Muscle of back (tissue), 13 donors: ENCODE results near the gene PHLDB2. TPM values are rescaled to one million over a fixed set of nuclear protein-coding genes. Genes with fewer than 3 reads are reported as not detected.
"Not testable (repeated sequence)": the region's sequence is repeated elsewhere in the genome, so short reads cannot be mapped to it uniquely, and the experiment has no call there.

Experiments
- DNase-seq, 3 donors: peaks; one replicate each; pipeline versions ENCODE4 v3.0.0 to v3.0.0-alpha.2; 2013
- long read RNA-seq, 9 donors: transcript quantifications; one replicate each; lab custom pipeline, GENCODE V29; 2026
- polyA plus RNA-seq, 10 donors: library from polyadenylated mRNA; unstranded; fragments of 120-200 nt; gene quantifications; one replicate each; pipeline ENCODE4 v1.2.1, GENCODE V29; 2013; ENCODE audit not compliant: insufficient read length in 10 of 10

Gene PHLDB2
- polyA plus RNA-seq: 10 to 100 TPM; 41.9 to 87.5 (median 61.0) TPM
- long read RNA-seq, donor 1, full-length matches to known transcripts: 1 of 11 reads
- long read RNA-seq, donor 1, partial matches to known transcripts: 10 of 11 reads
- long read RNA-seq, donor 1, other reads (novel, unspliced or antisense): 0 of 11 reads
- long read RNA-seq, donor 2, full-length matches to known transcripts: 5 of 5 reads
- long read RNA-seq, donor 2, partial matches to known transcripts: 0 of 5 reads
- long read RNA-seq, donor 2, other reads (novel, unspliced or antisense): 0 of 5 reads
- long read RNA-seq, donor 3: 0 reads
- long read RNA-seq, donor 4, full-length matches to known transcripts: 3 of 3 reads
- long read RNA-seq, donor 4, partial matches to known transcripts: 0 of 3 reads
- long read RNA-seq, donor 4, other reads (novel, unspliced or antisense): 0 of 3 reads
- long read RNA-seq, donor 5, full-length matches to known transcripts: 4 of 4 reads
- long read RNA-seq, donor 5, partial matches to known transcripts: 0 of 4 reads
- long read RNA-seq, donor 5, other reads (novel, unspliced or antisense): 0 of 4 reads
- long read RNA-seq, donor 6: 0 reads
- long read RNA-seq, donor 7, full-length matches to known transcripts: 6 of 6 reads
- long read RNA-seq, donor 7, partial matches to known transcripts: 0 of 6 reads
- long read RNA-seq, donor 7, other reads (novel, unspliced or antisense): 0 of 6 reads
- long read RNA-seq, donor 8, partial matches to known transcripts: 0 of 1 reads
- long read RNA-seq, donor 8, other reads (novel, unspliced or antisense): 0 of 1 reads
- long read RNA-seq, donor 9, full-length matches to known transcripts: 1 of 1 reads
- long read RNA-seq, donor 9, partial matches to known transcripts: 0 of 1 reads
- long read RNA-seq, donor 9, other reads (novel, unspliced or antisense): 0 of 1 reads

DNA sequence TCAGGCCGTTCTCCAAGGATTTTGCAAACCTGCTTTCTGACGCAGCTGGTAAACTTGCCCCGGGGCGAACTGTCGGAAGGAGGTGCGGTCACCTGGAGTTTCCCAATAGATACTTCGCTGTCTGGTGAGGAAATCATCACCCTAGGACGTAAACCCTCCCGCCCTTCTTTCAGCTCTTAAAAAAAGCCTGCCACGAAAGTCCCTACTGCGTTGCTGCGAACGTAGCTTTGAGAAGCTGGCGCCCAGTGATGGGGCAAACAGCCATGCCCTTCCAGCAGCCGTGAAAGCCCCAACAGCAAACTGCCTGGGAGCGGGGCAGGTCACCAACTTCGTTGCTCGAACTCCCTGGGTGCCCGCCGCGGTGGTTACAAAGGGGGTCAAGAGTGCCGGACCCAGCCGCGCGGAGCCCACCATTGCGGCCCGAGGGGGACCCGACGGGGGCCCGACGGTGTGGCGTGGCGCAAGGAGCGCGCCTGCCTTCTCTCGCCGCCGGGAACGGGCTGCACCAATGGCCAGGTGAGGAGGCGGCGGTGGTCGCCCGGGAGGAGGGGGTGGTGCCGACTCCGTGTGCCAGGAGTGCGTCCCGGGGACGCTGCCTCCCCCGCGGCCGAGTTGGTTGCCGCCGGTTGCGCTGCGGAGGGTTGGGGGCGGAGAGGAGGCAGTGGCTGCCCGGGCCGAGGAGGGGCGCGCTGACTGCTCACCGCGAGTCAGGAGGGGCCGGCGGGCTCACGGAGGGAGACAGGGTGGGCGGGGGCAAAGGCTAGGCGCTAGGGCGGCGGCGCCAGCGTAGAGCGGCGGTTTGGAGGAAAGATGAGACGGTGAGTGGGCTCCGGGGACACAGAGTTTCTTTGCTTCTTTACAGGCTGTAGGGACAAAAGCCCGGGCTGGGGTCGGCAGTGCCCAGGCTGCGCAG, at the start of gene PHLDB2:
Gene PHLDB2 (plus strand): TSS at position 205 of the 913 bp plus-strand sequence. CDS start 24,813 bp downstream, outside the sequence.
- peak; percentile 82 to 94 (median 86) for DNase-seq

DNA sequence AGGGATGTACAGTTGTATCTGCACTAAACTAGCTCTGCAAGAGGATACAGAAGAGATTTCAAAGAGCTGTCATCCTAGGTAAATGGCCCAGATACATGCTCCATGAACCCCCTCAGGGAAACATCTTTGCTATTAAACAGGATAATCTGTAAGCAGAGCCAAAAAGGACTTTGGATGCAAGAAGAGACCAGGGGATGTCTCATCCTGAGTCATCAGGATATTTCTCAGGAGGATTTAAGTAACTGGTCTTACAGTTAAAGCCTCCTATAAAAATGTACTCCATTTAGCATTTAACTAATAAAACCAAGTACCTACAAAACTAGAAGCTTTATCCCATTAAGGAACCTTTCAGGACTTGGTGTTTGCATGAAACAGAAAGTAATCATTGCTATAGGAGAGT, 48.2 kb upstream of the PHLDB2 start:
- peak in 1 of 3 donors; percentile 70 for DNase-seq

DNA sequence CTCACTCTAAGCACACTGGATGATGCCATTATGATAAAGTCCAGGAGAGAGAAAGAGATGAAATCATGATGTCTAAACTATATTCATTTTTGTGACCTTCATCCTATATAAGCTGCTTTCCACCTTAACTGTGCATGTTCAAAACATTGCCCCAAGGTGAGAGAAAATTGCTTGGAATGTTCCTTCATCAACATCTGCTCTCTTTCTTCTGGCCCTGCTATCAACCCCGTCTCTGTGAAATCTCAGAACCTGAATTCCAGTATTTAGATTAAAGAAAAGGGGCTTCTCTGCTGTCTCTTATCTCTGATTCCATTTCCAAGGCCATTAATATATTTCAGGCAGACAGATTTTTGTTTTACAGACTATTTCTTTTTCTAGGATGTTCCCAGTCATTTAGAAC, 47.3 kb upstream of the PHLDB2 start:
- no peak for DNase-seq

DNA sequence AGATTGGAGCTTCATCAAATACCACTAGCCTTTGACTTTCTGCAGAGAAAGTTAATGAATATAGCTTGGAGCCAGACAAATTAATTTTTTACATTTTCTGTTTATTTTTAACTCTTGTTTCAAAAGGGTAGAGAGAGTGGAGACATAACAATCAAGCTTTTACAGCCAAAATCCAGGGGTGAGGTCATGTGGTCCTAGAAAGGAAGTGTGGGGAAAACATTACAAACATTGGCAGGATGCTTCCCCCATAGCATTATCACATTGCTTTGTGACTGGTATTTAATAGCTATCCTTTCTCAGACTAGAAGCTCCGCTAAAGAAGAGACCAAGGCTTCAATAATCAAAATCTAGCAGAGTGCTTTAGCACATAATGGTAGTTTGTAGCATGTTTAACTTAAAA, 46.4 kb upstream of the PHLDB2 start:
- no peak for DNase-seq

DNA sequence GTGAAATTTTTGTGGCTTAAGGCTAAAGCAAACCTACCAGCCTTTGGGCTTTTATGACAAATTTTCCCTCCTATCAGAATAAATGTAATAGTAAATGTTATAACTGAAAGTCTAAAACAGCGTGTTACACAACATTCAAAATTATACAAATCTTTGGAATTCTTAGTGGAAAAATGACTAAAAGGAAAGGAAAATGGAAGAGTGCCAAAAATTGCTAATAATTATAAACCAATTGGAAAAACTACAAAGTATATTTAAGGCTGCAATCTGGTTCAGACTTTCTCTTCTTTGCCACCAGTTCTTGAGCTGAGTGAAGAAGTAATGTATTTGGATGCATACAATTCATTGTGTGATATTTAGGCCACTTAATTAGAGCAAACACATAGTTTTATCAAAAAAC, 45.6 kb upstream of the PHLDB2 start:
- no peak for DNase-seq

DNA sequence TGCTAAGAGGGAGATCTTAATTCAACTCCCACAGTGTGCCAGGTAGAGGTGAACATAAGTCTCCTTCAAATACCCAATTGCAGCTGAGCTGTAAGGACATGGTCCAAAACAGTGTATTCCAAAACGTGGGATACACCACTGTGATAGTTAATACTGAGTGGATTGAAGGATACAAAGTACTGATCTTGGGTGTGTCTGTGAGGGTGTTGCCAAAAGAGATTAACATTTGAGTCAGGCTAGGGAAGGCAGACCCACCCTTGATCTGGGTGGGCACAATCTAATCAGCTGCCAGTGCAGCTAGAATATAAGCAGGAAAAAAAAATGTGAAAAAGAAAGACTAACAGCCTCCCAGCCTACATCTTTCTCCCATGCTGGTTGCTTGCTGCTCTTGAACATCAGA, 45.1 kb upstream of the PHLDB2 start:
- DNase-seq: no peak

DNA sequence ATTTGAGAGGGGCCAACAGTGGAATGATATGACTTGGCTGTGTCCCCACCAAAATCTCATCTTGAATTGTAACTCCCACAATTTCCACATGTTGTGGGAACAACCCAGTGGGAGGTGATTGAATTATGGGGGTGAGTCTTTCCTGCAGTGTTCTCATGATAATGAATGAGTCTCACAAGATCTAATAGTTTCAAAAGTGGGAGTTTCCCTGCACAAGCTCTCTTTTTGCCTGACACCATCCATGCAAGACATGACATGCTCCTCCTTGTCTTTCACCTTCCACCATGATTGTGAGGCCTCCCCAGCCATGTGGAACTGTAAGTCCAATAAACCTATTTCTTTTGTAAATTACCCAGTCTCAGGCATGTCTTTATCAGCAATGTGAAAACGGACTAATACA, 42.3 kb upstream of the PHLDB2 start:
- not testable (repeated sequence) for DNase-seq

DNA sequence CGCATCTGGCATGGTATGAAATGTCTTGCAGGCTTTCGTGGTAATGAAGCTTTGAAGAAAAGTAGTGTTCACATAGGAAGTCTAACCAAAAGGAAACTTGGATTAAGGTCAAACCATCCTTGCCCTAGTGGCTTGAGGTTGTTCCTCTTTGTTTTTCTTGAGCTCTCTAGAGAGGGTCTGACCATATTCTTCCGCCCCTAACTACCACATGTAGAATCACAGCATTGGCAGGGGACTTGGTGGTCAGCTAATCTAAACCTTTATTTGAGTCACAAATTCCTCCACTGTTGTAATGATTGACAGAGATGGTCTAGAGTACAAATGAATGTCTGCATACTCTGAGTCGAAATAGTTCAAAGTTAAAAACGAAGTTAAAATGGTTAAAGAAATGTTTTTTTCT, 39.1 kb upstream of the PHLDB2 start:
- no peak for DNase-seq

DNA sequence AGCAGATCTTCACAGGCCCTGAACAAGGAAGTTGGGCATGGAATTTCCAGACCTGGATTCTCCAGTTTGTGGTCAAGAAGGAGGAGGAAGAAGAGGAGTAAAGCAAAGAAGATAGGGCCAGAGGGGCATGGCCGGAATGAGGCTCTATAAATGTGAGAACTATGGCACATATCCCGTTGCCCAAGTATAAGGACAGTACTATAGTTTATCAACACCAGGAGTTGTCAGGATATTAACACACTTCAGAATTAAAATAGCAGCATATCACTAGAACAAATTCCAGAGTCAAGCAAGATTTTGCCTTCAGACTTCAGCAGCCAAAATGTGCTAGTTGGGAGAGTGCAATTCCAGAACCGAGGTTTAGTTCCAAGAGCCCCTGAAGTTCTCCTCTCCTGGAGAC, 38.4 kb upstream of the PHLDB2 start:
- DNase-seq: no peak

DNA sequence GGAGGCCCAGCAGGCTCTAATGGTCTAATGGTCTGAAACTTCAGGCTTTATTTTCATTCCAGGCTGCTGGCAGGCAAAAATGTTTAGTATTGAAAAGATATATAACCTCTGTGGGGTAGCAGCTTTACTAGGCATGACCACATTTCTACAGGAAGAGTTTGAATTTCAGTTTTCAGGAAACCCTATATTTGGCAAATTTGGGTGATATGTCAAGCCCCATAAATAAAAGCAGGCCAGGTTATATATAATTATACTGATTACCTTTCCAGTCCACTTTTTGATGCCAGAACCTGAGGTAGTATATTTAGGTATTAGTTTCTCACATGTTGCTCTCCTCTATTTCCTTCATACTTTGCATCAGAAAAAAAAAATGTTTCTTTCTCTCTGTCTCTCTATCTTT, 37.2 kb upstream of the PHLDB2 start:
- DNase-seq: no peak

DNA sequence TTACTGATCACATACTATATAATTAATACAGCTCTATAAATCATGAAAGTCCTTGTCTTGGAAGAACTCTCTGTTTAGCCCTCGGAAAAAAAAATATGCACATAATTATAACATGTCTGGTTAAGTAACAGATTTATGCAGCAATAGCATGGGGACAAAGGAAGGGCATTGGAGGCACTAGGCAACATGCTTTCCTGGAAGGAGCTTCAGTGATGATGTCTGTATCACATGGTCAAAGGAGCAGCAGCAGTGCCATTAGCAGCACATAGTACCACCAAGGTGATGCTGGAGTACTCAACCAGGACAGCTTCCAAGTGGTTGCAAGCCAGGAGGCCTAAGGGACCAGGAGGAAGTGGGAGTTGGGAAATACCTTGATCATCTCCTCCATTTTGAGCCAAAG, 36.3 kb upstream of the PHLDB2 start:
- no peak for DNase-seq

DNA sequence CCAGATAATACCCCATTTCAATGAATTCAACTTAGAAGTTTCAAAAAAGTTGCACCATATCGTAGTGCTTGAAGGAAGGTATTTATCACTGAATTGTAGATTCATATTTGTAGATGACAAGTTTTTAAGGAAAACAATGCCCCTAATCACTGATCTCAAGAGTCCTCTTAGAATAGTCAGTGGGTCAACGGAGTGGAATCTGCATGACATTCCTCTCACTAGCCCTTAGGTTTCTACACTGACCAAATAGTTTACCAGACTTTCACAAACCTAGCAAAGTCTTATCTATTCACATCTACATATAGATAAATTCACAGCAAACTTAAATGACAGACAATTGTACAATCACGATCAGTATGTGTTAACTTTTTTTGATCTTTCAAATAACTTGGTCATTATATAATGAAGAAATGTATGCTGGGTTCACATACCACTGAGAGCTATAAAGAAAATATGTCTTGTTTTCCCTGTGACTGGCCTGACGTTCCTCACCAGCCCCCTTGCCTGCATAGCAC, 35.7 kb upstream of the PHLDB2 start:
- no peak for DNase-seq

DNA sequence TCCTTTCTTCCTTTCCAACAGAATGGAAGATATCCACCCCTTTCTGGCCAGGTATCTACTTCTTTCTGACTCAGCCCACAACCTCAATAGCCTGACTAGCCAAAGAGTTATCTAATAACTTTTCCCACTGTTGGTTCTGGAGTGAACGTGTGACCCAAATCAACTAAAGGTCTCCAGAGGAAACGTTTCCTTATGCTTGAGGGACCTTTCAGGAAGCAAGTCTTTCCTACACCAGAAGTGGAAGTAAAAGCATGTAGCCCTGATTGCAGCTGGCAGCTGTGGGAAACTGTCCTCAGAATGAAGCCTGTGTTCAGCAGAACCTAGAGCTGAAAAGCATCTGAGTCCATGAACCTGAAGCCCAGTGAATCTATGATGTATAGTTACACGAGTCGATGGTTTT, 34.7 kb upstream of the PHLDB2 start:
- DNase-seq: peak in 1 of 3 donors; percentile 41

DNA sequence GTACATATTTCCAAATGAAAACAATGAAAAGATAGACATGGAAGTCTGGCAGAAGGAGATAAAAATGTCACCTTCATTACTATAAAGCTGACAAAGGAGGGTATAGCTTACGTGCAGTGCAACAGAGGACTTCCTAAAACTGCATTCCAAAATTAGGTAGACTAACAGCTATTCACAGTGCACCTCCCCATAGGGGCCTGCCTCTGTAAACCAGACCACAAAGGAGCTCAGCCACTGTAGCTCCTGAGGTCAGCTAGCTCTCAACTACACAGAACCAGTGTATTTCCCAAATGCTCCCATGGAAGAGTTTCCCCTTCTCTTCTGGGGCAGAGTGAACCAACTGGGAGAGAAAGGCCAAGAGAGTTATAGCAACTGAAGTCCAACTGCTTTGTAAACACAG, 31.2 kb upstream of the PHLDB2 start:
- no peak for DNase-seq

DNA sequence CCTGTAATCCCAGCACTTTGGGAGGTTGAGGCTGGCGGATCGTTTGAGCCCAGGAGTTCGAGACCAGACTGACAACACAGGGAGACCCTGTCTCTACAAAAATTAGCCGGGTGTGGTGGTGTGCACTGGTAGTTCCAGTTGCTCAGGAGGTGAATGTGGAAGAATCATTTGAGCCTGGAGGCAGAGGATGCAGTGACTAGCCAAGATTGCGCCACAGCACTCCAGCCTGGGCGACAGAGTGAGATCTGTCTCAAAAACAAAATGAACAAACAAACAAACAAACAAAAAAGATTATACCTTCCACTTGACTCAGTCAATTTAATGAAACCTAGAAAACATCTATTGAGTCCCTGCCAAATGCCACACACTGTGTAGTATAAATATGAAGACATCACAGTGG, 30.5 kb upstream of the PHLDB2 start:
- DNase-seq: no peak

DNA sequence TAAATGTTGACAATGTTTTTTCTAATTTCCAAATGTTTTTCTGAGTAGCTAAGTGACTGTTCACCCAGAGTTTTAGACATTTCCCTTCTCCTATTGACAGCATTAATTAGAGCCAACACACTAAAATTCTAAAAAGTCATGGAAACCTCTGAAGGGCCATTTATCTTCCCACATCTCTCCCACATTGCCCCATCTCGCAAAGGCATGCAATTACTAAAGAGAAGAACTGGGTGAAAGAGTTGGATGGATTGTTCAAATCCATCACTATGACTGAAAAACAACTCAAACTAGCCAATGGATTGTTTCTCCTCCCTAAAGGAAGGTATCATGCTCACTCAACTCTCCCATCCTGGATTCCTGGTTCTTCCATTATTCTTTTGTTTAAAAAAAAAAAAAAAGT, 30.0 kb upstream of the PHLDB2 start:
- no peak for DNase-seq

DNA sequence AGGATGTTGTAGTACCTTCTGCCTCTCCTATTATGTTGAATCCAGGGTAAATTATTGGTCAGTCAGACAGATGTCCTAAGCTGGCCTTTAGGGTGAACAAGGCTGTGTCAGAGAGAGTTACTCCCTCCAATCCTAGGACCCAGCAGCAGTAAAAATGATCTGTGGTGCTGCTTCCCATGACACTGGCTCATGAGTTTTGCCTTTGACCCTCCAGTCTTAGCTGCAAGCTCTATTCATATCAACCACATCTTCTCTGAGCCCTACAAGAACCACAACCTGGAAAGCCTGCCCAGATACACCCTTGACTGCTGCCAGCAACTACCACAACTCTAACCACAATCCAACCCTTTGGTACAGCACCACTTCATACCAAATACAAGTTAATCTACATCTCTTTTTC, 27.2 kb upstream of the PHLDB2 start:
- DNase-seq: no peak

DNA sequence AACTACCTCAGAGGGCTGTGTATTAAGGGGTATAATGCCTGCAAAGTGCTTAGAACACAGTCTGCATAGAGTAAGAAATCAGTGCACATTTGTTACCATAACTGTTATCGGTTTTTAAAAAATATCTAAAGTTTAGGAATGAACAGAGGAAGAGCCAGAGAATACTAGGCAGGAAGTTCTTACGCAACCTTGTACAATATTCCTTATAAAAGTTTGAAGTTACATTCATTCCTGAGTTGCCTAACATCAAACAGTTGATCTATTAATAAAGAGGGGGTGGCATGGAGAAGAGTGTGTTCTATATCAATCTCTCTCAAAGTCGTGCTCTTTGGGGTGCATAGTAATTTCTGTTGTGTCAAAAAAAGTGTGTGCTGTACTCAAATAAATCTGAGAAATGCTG, 22.0 kb upstream of the PHLDB2 start:
- no peak for DNase-seq

DNA sequence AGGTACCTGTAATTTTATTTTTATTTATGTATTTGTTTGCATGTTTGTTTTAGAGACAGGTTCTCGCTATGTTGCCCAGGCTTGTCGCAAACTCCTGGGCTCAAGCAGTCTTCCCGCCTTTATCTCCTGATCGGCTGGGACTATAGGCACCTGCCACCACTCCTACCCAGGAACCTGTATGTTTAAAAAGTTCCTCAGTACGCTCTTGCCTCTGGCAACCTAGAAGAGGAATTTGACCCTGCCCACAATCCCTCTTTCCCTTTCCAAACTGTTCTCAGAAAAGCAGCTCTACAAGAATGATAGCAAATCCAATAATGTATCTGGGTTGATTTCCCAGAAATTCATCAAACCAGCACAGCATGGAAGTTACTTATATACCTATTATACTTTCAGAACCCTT, 20.9 kb upstream of the PHLDB2 start:
- no peak for DNase-seq

DNA sequence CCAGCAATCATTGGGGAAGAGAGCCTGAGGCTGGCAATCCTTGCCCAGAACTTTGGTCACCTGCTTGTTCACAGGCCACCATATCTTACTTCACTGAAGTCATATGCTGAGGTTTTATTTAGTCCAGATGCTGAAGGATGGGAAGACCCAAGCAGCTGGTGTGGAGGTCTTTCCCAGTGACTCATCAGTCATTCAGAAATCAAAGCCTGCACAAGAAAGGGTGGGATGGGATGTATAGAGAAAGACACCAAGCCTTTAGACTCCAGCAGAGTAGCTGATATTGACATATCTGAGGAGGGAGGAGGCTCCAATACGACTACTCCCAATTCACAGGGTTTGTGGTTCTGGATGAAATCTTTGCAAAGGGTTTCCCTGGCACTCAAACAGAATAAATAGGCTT, 13.0 kb upstream of the PHLDB2 start:
- no peak for DNase-seq

DNA sequence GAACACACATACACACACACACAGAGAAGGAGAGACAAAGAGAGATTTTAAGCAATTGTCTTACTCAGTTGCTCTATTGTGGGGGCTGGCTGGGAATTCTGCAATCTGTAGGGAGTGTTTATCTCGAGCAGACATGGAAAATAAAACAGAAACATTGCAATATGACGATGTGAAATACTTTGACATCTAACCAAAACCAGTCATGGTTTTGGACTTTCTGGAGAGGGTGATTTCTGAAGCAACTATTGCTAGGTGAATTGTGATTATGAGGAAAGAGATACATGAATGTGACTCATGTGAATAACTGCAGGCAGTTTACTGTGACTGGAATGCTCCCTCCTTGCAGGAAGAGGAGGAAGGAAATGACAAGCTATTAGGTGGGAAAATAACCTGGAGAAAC, 12.3 kb upstream of the PHLDB2 start:
- DNase-seq: peak in 1 of 3 donors; percentile 59

DNA sequence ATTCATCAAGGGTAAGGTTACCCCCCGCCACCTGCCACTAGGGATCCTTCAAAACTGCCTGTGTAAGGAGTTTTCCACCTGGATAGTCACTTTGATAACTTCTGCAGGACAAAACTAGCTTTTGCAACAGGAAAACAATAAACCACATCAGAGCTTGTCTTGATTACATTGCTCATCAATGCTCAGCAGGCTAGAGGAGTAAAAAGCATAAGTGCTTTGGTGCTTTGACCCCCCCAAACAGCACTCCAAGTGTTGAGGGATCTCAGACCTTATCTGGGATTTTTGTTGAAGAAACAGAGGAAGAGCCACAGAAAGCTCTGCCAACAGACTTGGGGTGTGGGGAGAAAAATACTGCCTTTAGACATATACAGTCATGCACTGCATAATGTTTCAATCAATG, 10.8 kb upstream of the PHLDB2 start:
- no peak for DNase-seq
